COLO668 (cell line): Measurements from ENCODE around the gene SNAP29.
A peak's percentile ranks its signal among the peaks of the same experiment; 100 is the strongest.
"Not testable (repeated sequence)": the region's sequence is repeated elsewhere in the genome, so short reads cannot be mapped to it uniquely, and the experiment has no call there.

Experiments used
- DNase-seq: peaks from one replicate; lab custom pipeline; 2025; ENCODE audit not compliant: unreplicated experiment; lab: John Stamatoyannopoulos, UW

SNAP29 gene

GRCh38 chr22:20927940-20928572 is 69.2 kb downstream of the SNAP29 start:
- no peak for DNase-seq

- DNase-seq: no peak
Measured at GRCh38 chr22:20928573-20928967, 69.8 kb downstream of the SNAP29 start.

- DNase-seq: no peak
Measured at GRCh38 chr22:20930004-20930403, 71.2 kb downstream of the SNAP29 start.

GRCh38 chr22:20930435-20930834 is 71.6 kb downstream of the SNAP29 start:
- not testable (repeated sequence) for DNase-seq

- DNase-seq: no peak
Measured at GRCh38 chr22:20931126-20931654, 72.4 kb downstream of the SNAP29 start.

GRCh38 chr22:20933910-20934309 is 75.1 kb downstream of the SNAP29 start:
- DNase-seq: no peak

- not testable (repeated sequence) for DNase-seq
Measured at GRCh38 chr22:20935049-20935448, 76.2 kb downstream of the SNAP29 start.

GRCh38 chr22:20935780-20936539 is 77.2 kb downstream of the SNAP29 start:
- not testable (repeated sequence) for DNase-seq

GRCh38 chr22:20937031-20937793 is 78.4 kb downstream of the SNAP29 start:
- peak; percentile 34 for DNase-seq

- DNase-seq: no peak
Measured at GRCh38 chr22:20937794-20938671, 79.2 kb downstream of the SNAP29 start.

GRCh38 chr22:20939457-20940185 is 80.8 kb downstream of the SNAP29 start:
- DNase-seq: not testable (repeated sequence)

GRCh38 chr22:20940186-20940651 is 81.4 kb downstream of the SNAP29 start:
- no peak for DNase-seq
